Measurements from ENCODE around the gene ATXN7L1. TPM values are rescaled to one million over a fixed set of nuclear protein-coding genes. Genes with fewer than 3 reads are reported as not detected.

The ATXN7L1 gene
- total RNA-seq, 2 experiments from 2014 or later, result 0.59 TPM; not detected in 1

DNA sequence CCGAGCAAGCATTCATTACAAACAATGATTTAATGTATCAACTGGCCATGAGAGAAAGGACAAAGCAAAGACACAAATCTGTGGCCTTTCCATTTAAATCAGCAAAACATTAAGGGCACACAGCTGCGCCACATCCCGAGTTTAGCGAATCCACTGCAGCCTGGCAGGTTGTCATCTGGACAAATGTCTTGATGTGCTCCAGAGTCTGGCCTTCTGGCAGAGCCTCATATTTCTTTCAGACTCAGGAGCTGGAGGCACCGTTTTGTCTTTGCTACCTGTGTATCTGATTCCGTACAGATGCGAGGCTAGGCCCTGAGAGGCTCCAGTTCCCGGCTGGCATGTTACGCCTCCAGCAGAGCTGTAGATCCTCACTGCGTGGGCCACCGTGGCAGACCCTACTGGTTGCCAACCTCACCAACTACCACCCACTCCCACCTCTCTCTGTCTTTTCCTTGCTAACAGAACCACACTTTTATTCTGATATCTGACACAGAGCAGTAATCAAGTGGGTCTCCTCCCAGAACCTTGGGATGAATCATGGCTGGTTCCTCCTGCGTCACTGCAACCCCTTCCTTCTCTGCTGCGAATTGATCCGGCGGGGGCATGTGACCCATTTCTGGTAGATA, 254.2 kb downstream of the ATXN7L1 start:
- ChIA-PET POLR2A (no interaction called here), CTCF (ENCODE audit: unreplicated experiment) (no interaction called here)

GRCh38 chr7:105621617-105622016, 254.8 kb downstream of the ATXN7L1 start:
- ChIA-PET CTCF (ENCODE audit: unreplicated experiment) (no interaction called here), POLR2A (no interaction called here)
- H3K4me3 ChIP-seq (ENCODE audit: low read depth, low read length, poor library complexity, severe bottlenecking), result no peak overlapping the region
- H3K36me3 ChIP-seq (ENCODE audit: insufficient read depth, low read length), result no peaks in the 10 kb centered on the region
- no peaks in the 10 kb centered on the region for H3K79me2 ChIP-seq (ENCODE audit: insufficient read depth, low read depth, low read length)
- H3K9me2 ChIP-seq (ENCODE audit: insufficient read depth, low read length), result no peaks in the 10 kb centered on the region
- no TSS peak for BruUV-seq (replicated peaks)
- no peak overlapping the region for H2AFZ ChIP-seq (ENCODE audit: low read length)
- H3K4me1 ChIP-seq (ENCODE audit: insufficient read depth, low read length, poor library complexity, severe bottlenecking), result no peaks in the 10 kb centered on the region
- no peak overlapping the region for H3K4me2 ChIP-seq (ENCODE audit: low read length)
- intact Hi-C loops (cut with micrococcal nuclease; ENCODE audit: unreplicated experiment), result no loop called here
- TF ChIP-seq, protein P1, sequence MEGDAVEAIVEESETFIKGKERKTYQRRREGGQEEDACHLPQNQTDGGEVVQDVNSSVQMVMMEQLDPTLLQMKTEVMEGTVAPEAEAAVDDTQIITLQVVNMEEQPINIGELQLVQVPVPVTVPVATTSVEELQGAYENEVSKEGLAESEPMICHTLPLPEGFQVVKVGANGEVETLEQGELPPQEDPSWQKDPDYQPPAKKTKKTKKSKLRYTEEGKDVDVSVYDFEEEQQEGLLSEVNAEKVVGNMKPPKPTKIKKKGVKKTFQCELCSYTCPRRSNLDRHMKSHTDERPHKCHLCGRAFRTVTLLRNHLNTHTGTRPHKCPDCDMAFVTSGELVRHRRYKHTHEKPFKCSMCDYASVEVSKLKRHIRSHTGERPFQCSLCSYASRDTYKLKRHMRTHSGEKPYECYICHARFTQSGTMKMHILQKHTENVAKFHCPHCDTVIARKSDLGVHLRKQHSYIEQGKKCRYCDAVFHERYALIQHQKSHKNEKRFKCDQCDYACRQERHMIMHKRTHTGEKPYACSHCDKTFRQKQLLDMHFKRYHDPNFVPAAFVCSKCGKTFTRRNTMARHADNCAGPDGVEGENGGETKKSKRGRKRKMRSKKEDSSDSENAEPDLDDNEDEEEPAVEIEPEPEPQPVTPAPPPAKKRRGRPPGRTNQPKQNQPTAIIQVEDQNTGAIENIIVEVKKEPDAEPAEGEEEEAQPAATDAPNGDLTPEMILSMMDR (conservative IDR thresholded peaks at IDR 0.05; ENCODE audit: low read length), result no peak
- TF ChIP-seq EZH2phosphoT487 (IDR thresholded peaks at IDR 0.05; ENCODE audit: borderline replicate concordance, low read depth, low read length), result no peak
- no peak overlapping the region for H3K27ac ChIP-seq (ENCODE audit: low read depth, low read length, poor library complexity, severe bottlenecking)
- H3K9me3 ChIP-seq (ENCODE audit: low read length), result no peaks in the 10 kb centered on the region
- no peaks in the 10 kb centered on the region for H4K20me1 ChIP-seq (ENCODE audit: insufficient read depth, low read length)
- no peak for DNase-seq (ENCODE audit: low spot score)

More for the DNA sequence above, 254.2 kb downstream of the ATXN7L1 start:
- no peak for DNase-seq (ENCODE audit: low spot score)
- no peak overlapping the region for H2AFZ ChIP-seq (ENCODE audit: low read length)
- intact Hi-C loops (cut with micrococcal nuclease; ENCODE audit: unreplicated experiment), result no loop called here
- H3K36me3 ChIP-seq (ENCODE audit: insufficient read depth, low read length), result no peaks in the 10 kb centered on the region
- no peaks in the 10 kb centered on the region for H3K9me2 ChIP-seq (ENCODE audit: insufficient read depth, low read length)
- H3K4me3 ChIP-seq (ENCODE audit: low read depth, low read length, poor library complexity, severe bottlenecking), result no peak overlapping the region
- no peak overlapping the region for H3K4me2 ChIP-seq (ENCODE audit: low read length)
- TF ChIP-seq EZH2phosphoT487 (IDR thresholded peaks at IDR 0.05; ENCODE audit: borderline replicate concordance, low read depth, low read length), result no peak
- TF ChIP-seq, protein P1 (conservative IDR thresholded peaks at IDR 0.05; ENCODE audit: low read length), result no peak
- no peaks in the 10 kb centered on the region for H3K79me2 ChIP-seq (ENCODE audit: insufficient read depth, low read depth, low read length)
- H3K9me3 ChIP-seq (ENCODE audit: low read length), result no peaks in the 10 kb centered on the region
- no TSS peak for BruUV-seq (replicated peaks)
- no peaks in the 10 kb centered on the region for H3K4me1 ChIP-seq (ENCODE audit: insufficient read depth, low read length, poor library complexity, severe bottlenecking)
- no peak overlapping the region for H3K27ac ChIP-seq (ENCODE audit: low read depth, low read length, poor library complexity, severe bottlenecking)
- H4K20me1 ChIP-seq (ENCODE audit: insufficient read depth, low read length), result no peaks in the 10 kb centered on the region

- H3K79me2 ChIP-seq (ENCODE audit: insufficient read depth, low read depth, low read length), result no peaks in the 10 kb centered on the region
- no peak overlapping the region for H3K27ac ChIP-seq (ENCODE audit: low read depth, low read length, poor library complexity, severe bottlenecking)
- no peaks in the 10 kb centered on the region for H4K20me1 ChIP-seq (ENCODE audit: insufficient read depth, low read length)
- no peaks in the 10 kb centered on the region for H3K4me1 ChIP-seq (ENCODE audit: insufficient read depth, low read length, poor library complexity, severe bottlenecking)
- no peak overlapping the region for H3K4me2 ChIP-seq (ENCODE audit: low read length)
- no peaks in the 10 kb centered on the region for H3K9me3 ChIP-seq (ENCODE audit: low read length)
- intact Hi-C loops (cut with micrococcal nuclease; ENCODE audit: unreplicated experiment), result no loop called here
- H3K9me2 ChIP-seq (ENCODE audit: insufficient read depth, low read length), result no peaks in the 10 kb centered on the region
- TF ChIP-seq, protein P1 (conservative IDR thresholded peaks at IDR 0.05; ENCODE audit: low read length), result no peak
- no peak for TF ChIP-seq EZH2phosphoT487 (IDR thresholded peaks at IDR 0.05; ENCODE audit: borderline replicate concordance, low read depth, low read length)
- POLR2A ChIA-PET, result no interaction called here
- no peak overlapping the region for H3K4me3 ChIP-seq (ENCODE audit: low read depth, low read length, poor library complexity, severe bottlenecking)
- no TSS peak for BruUV-seq (replicated peaks)
- H3K36me3 ChIP-seq (ENCODE audit: insufficient read depth, low read length), result no peaks in the 10 kb centered on the region
- no peak overlapping the region for H2AFZ ChIP-seq (ENCODE audit: low read length)
- CTCF ChIA-PET (ENCODE audit: unreplicated experiment), result no interaction called here
- no peak for DNase-seq (ENCODE audit: low spot score)
Measured at GRCh38 chr7:105621176-105621575, 255.2 kb downstream of the ATXN7L1 start.

Measured in OCI-LY7 (cell line).